Thyroid gland (tissue), 4 donors: ENCODE measurements around the gene TTC22. TPM values are rescaled to one million over a fixed set of nuclear protein-coding genes. Genes with fewer than 3 reads are reported as not detected.
A peak's percentile ranks its signal among the peaks of the same experiment; 100 is the strongest.

ENCODE experiments used
- DNase-seq, 2 donors: peaks; one replicate each; pipeline ENCODE4 v3.0.0-alpha.2; 2019
- H3K27ac ChIP-seq, 3 donors: fragments of 200-600 bp; sonication (generic); 1 replicate in 2 of 3; 2 replicates in 1 of 3; pipeline ENCODE4 v1.5.1; 2016 to 2019; ENCODE audit warnings: mild to moderate bottlenecking in 1 of 3, moderate library complexity in 1 of 3
- H3K27me3 ChIP-seq: fragments of 200-600 bp; sonication (generic); one replicate; pipeline ENCODE4 v1.5.1; 2019
- H3K36me3 ChIP-seq, 2 donors: fragments of 200-600 bp; sonication (generic); one replicate each; pipeline ENCODE4 v1.5.1; 2016 to 2019
- H3K4me1 ChIP-seq, 2 donors: fragments of 200-600 bp; sonication (generic); one replicate each; pipeline ENCODE4 v1.5.1; 2017 to 2019
- H3K4me3 ChIP-seq, 3 donors: fragments of 200-600 bp; sonication (generic); replicated peaks in 1 of 3; 1 replicate in 2 of 3; 2 replicates in 1 of 3; pipeline ENCODE4 v1.5.1; 2016; ENCODE audit warnings: mild to moderate bottlenecking in 1 of 3
- H3K9me3 ChIP-seq: fragments of 200-600 bp; sonication (generic); one replicate; pipeline ENCODE4 v1.5.1; 2017
- POLR2A ChIP-seq, 2 donors: fragments of 450-650 bp; IDR thresholded peaks; one replicate each; pipeline ENCODE4 v1.6.1; 2017; ENCODE audit warnings: antibody characterized with exemption in 2 of 2, mild to moderate bottlenecking in 2 of 2, moderate library complexity in 1 of 2
- WGBS, 2 donors: methylation state at CpG; one replicate each; pipeline ENCODE4 v1.1.5; 2017; 5-methylcytosine and 5-hydroxymethylcytosine counted together
- intact Hi-C: fragments of 100-400 bp; cut with DNase I; formaldehyde crosslinking; loops from one replicate; pipeline ENCODE4 v1.15.1; 2023
- total RNA-seq, 4 donors: library from RNA; depleted of rRNA; stranded (reverse); fragments of >200 nt; gene quantifications; one replicate each; pipeline ENCODE4 v1.2.3, GENCODE V29; 2016
- TF ChIP-seq, protein P1 (sequence below), 6 experiments: fragments of 200-600 bp in 3 of 6; fragments of 450-650 bp in 3 of 6; sonication (generic) in 3 of 6; IDR thresholded peaks; one replicate each; pipeline ENCODE4 v1.5.1; 2016 to 2019; ENCODE audit warnings: antibody characterized with exemption in 6 of 6, mild to moderate bottlenecking in 2 of 6, inconsistent platforms in 1 of 6, moderate library complexity in 1 of 6

TTC22 gene
- total RNA-seq, 4 donors from 2014 or later: 8.0 to 14.0 (median 11.1) TPM

- H3K27ac ChIP-seq: peak within 1 kb of the TSS in 1 of 3 donors; percentile 53
- intact Hi-C loops: no loop called here
- H3K4me1 ChIP-seq: peaks cover 3 to 10% of the 10 kb centered on the region in 2 donors
- DNase-seq: peak; percentile 97 to 98
- H3K27me3 ChIP-seq: no peaks in the 10 kb centered on the region
- no peaks in the 10 kb centered on the region for H3K36me3 ChIP-seq
- H3K9me3 ChIP-seq: no peaks in the 10 kb centered on the region
- WGBS, 2 donors: 0 to 2% methylated on average over 27 to 34 of the region's 57 CpGs
- H3K4me3 ChIP-seq: peak within 1 kb of the TSS; percentile 59 to 62 (median 61)
- TF ChIP-seq POLR2A (IDR thresholded peaks at IDR 0.05): peak in 1 of 2 donors; percentile 80
- TF ChIP-seq, protein P1, sequence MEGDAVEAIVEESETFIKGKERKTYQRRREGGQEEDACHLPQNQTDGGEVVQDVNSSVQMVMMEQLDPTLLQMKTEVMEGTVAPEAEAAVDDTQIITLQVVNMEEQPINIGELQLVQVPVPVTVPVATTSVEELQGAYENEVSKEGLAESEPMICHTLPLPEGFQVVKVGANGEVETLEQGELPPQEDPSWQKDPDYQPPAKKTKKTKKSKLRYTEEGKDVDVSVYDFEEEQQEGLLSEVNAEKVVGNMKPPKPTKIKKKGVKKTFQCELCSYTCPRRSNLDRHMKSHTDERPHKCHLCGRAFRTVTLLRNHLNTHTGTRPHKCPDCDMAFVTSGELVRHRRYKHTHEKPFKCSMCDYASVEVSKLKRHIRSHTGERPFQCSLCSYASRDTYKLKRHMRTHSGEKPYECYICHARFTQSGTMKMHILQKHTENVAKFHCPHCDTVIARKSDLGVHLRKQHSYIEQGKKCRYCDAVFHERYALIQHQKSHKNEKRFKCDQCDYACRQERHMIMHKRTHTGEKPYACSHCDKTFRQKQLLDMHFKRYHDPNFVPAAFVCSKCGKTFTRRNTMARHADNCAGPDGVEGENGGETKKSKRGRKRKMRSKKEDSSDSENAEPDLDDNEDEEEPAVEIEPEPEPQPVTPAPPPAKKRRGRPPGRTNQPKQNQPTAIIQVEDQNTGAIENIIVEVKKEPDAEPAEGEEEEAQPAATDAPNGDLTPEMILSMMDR (IDR thresholded peaks at IDR 0.05): no peak
Measured at GRCh38 chr1:54764133-54764921, 36.8 kb downstream of the TTC22 start, which contains the start of gene PARS2. Gene PARS2 (minus strand): TSS chr1:54764523. CDS start chr1:54759161, 5,362 bp downstream.

DNA sequence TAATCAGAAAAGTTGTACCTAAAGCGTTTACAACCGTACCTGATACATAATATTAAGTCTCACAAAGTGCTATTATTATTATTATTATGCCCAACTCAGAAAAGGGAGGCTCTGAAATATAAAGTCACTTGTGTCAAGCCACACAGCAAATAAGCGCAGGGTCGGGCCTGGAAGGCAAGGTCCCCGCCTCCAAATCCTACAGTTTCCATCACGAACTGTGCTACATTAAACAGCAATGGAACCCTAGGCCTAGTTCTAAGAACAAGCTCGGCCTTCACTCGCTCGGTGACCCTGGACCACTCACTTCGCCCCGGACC, 37.3 kb downstream of the TTC22 start:
- no peaks in the 10 kb centered on the region for H3K27me3 ChIP-seq
- H3K4me1 ChIP-seq: peaks cover 3 to 10% of the 10 kb centered on the region in 2 donors
- H3K9me3 ChIP-seq: no peaks in the 10 kb centered on the region
- H3K36me3 ChIP-seq: no peaks in the 10 kb centered on the region
- TF ChIP-seq, protein P1 (IDR thresholded peaks at IDR 0.05): no peak
- no peak for TF ChIP-seq POLR2A (IDR thresholded peaks at IDR 0.05)
- intact Hi-C loops: no loop called here
- DNase-seq: no peak
- H3K27ac ChIP-seq: peak overlapping the region in 1 of 3 donors; percentile 53
- WGBS, 2 donors: 1 to 2% methylated on average over 11 of the region's 11 CpGs
- peak overlapping the region; percentile 59 to 62 (median 61) for H3K4me3 ChIP-seq

DNA sequence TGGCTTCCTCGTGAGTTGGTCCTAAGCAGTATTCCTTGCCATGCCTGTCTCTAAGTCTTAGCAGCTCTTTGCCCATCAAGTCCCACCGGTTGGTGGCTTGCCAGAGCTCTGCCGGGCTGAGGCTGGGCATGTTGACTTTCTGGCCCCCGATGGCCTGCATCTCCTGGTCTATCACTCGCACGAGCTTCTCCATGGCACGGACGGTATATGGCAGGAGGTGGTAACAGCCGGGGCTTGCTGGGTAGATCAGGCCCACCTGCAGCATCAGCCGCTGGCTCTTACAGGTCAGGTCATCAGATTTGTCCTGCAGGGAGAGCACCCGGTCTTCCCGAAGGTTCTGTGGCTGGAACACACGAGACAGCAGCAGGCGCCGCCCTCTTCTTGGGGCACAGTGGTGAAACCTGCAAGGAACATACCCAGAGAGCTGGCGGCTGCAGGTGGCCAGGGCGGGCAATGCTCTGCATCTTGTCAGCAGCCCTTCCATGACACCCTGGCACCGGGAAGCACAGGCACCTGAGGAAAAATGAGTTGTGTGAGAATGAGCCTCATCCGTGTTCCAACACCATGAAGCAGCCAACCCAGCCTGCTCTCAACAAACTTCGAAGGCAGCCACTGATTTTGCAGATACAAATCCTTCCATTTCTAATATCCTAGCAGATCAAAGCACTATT, 42.3 kb downstream of the TTC22 start:
- 88 to 93% methylated on average over 6 to 18 of the region's 20 CpGs for WGBS, 2 donors
- Histone ChIP-seq H3K27me3 (no peaks in the 10 kb centered on the region), H3K4me3 (no peak overlapping the region), H3K36me3 (peaks cover 12 to 20% of the 10 kb centered on the region in 2 donors), H3K4me1 (peaks cover 3 to 10% of the 10 kb centered on the region in 2 donors), H3K9me3 (no peaks in the 10 kb centered on the region), H3K27ac (no peak overlapping the region)
- no peak for TF ChIP-seq POLR2A (IDR thresholded peaks at IDR 0.05)
- TF ChIP-seq, protein P1 (IDR thresholded peaks at IDR 0.05): no peak
- DNase-seq: no peak
- intact Hi-C loops: no loop called here

DNA sequence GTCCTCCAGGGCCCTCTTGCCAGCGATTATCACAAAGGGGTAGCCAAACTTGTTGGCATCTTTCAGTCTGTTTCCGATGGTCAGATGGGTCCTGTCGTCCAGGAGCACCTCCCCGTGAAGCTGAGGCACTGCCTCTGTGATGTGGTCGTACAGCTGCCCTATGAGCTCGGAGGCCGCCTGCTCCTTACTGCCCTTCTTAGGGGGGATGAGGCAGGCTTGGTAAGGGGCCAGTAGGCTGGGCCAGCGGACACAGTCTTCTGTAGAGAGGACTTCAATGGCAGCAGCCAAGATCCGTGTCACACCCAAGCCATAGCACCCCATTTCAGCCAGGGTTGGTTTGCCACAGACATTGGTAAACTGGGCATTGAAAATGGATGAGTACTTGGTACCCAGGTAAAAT, 43.3 kb downstream of the TTC22 start:
- WGBS, 2 donors: 93 to 100% methylated on average over 1 to 7 of the region's 9 CpGs
- TF ChIP-seq, protein P1 (IDR thresholded peaks at IDR 0.05): no peak
- TF ChIP-seq POLR2A (IDR thresholded peaks at IDR 0.05): no peak
- intact Hi-C loops: no loop called here
- no peaks in the 10 kb centered on the region for H3K27me3 ChIP-seq
- no peak for DNase-seq
- H3K4me1 ChIP-seq: no peaks in the 10 kb centered on the region
- H3K36me3 ChIP-seq: peaks cover 12 to 20% of the 10 kb centered on the region in 2 donors
- H3K27ac ChIP-seq: no peak overlapping the region
- H3K4me3 ChIP-seq: no peak overlapping the region
- H3K9me3 ChIP-seq: no peaks in the 10 kb centered on the region
